Activated CD8-positive, alpha-beta memory T cell treated with anti-CD3 and anti-CD28 coated beads for 36 hours (primary cell): ENCODE results near the gene NUP160. TPM values are rescaled to one million over a fixed set of nuclear protein-coding genes. Genes with fewer than 3 reads are reported as not detected.
"Not testable (repeated sequence)": the region's sequence is repeated elsewhere in the genome, so short reads cannot be mapped to it uniquely, and the experiment has no call there.

Source experiments
- CTCF ChIA-PET: fragments of 350-600 bp; sonication (Branson Sonifier 250); formaldehyde crosslinking; loops from one replicate; lab custom pipeline; 2021; ENCODE audit warnings: antibody characterized with exemption; lab: Charles Lee
- POLR2A ChIA-PET: fragments of 350-600 bp; sonication (Branson Sonifier 250); formaldehyde crosslinking; loops from one replicate; lab custom pipeline; 2021; ENCODE audit warnings: antibody characterized with exemption; lab: Charles Lee
- total RNA-seq, 2 experiments: library from RNA; stranded (reverse); gene quantifications; one replicate each; pipeline ENCODE4 v1.2.3, GENCODE V29; 2021

The NUP160 gene
- total RNA-seq, 2 experiments from 2014 or later, result 73.4 to 77.7 TPM

DNA sequence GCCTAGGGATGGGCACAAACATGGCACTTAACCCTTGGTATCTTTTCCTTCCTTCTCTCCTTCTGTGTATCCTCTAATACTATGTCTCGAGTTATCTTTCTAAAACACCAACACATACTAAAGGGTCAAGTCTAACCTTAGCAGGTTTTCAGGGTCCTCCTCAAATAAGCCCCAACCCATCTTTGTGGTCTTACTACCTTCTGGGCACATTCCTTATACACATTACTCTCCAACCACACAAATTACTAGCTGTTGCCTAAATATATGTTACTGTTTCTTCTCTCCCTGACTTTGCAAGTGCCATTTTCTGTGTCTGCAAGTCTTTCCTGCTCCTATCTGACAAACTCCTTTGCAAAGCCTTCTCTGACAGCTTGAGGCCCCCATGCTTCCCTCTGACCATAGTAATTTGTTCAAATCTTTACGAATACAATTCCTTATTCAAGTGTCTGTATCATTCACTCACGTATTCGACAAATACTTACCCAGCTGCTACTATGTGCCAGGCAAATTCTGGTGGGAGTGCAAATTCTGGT is 15.8 kb upstream of the NUP160 start:
- ChIA-PET CTCF (interaction anchor here (0.6 to 0.8 kb wide), 2 partner anchors 9 to 11 kb away, joined by 3 read pairs; no protein-coding TSS in a partner anchor), POLR2A (no interaction called here)

- CTCF ChIA-PET, result no interaction called here
- POLR2A ChIA-PET, result no interaction called here
Measured at GRCh38 chr11:47863189-47863897, 15.2 kb upstream of the NUP160 start.

- POLR2A ChIA-PET, result interaction anchor here (0.5 to 0.7 kb wide), 2 partner anchors 14 to 648 kb away, joined by 3 to 8 read pairs; partner anchors contain the start of gene NUP160
- CTCF ChIA-PET, result interaction anchor here (0.5 kb wide), 1 partner anchor 13 kb away, joined by 3 read pairs; no protein-coding TSS in a partner anchor
Measured at GRCh38 chr11:47861728-47862127, 13.6 kb upstream of the NUP160 start.

- ChIA-PET CTCF (interaction anchor here (0.6 kb wide), 1 partner anchor 27 kb away, joined by 3 read pairs; no protein-coding TSS in a partner anchor), POLR2A (no interaction called here)
Measured at GRCh38 chr11:47860536-47860935, 12.4 kb upstream of the NUP160 start.

DNA sequence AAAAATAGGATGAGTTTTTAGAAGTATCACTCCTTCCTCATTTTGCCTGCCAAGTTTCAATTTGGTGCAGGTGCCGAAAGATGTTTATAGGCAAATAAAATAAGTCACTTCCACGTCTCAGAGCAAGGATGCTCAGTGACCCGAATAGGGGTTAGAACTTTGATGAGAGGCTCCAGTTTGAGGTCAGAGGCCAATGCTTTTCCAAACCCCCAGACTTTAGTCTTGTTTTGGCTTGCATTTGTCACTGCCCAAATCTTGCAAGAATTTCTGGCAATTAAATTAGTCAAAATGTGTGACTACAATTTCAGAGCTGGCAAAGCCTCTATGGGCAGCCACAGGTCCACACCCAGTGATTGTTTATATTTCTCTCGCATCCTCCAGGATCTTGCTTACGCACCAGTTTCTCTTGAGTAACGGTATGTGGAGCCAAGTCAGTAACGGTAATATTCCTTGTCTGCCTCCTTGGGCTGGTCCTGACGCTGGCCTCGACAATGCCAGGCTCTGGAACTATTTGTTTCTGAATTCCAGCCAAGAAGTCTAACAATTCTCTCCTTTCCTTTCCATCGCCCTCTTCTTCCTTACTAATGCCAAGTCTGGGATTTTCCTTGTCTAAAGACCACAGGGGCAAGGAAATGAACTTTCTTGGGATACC is 9.9 kb upstream of the NUP160 start:
- ChIA-PET CTCF (no interaction called here), POLR2A (no interaction called here)

DNA sequence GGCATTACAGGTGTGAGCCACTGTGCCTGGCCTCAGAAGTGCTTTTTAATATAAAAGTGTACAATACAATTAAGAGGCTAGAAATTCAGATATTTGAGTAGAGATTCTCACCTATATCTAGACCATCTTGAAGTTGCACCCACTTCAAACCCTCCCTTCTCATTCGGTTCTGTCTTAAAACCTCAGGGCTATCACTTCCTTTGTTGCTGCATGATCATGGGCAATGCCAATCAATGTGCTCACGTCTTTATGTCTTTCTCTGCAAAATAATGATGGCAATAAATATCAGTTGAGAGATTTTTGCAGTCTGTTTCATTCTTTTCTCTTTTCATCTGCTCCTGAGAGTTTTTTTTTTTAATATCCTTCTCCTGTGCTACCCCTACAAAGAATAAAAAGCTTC is 9.3 kb upstream of the NUP160 start:
- CTCF ChIA-PET, result no interaction called here
- POLR2A ChIA-PET, result no interaction called here

DNA sequence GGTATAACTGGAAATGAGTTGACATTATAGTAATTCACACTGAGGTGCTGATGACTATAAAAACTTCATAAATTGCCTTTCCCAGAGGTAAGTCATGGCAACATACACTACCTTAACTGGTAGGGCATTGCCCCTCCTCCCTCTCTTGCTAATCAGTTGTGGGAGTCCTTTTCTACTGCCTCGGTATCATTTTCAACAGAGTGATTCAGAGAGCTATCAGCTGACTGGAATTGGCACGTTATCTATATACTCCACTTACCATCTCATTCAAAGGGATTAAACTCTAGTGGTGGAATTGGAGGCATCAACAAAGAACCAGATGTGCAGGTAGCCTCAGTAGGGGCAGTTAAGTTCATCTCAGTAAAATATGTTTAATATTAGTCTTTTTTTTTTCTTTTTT is 8.0 kb upstream of the NUP160 start:
- CTCF ChIA-PET, result interaction anchor here (0.6 kb wide), 1 partner anchor 25 kb away, joined by 3 read pairs; no protein-coding TSS in a partner anchor

GRCh38 chr11:47854667-47855066 is 6.5 kb upstream of the NUP160 start:
- POLR2A ChIA-PET, result interaction anchor here (0.6 kb wide), 1 partner anchor 925 kb away, joined by 5 read pairs; no protein-coding TSS in a partner anchor
- CTCF ChIA-PET, result interaction anchor here (1.1 to 1.2 kb wide), 2 partner anchors 57 to 82 kb away, joined by 3 to 4 read pairs; no protein-coding TSS in a partner anchor

More for the DNA sequence above, 8.0 kb upstream of the NUP160 start:
- POLR2A ChIA-PET, result no interaction called here

- ChIA-PET POLR2A (no interaction called here), CTCF (interaction anchor here (1.2 kb wide), 1 partner anchor 397 kb away, joined by 4 read pairs; no protein-coding TSS in a partner anchor)
Measured at GRCh38 chr11:47852053-47852452, 3.9 kb upstream of the NUP160 start.

DNA sequence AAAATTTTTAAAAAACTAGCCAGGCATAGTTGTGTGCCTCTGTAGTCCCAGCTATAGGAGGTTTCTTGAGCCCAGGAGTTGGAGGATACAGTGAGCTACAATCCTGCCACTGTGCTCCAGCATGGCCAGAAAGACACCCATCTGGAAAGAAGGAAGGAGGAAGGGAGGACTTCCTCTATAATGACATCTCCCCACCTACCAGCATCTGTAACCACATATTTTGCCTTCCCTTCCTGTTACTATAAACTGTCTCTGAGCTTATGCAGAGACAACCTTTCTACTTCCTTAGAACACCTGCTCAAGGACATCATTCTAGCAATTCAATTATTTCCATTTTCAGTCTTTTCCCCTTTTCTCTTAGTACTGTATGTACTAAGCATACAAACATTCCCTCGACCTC is 2.2 kb upstream of the NUP160 start:
- ChIA-PET POLR2A (no interaction called here), CTCF (interaction anchor here (0.5 to 1.1 kb wide), 2 partner anchors 25 to 153 kb away, joined by 3 to 4 read pairs; no protein-coding TSS in a partner anchor)

DNA sequence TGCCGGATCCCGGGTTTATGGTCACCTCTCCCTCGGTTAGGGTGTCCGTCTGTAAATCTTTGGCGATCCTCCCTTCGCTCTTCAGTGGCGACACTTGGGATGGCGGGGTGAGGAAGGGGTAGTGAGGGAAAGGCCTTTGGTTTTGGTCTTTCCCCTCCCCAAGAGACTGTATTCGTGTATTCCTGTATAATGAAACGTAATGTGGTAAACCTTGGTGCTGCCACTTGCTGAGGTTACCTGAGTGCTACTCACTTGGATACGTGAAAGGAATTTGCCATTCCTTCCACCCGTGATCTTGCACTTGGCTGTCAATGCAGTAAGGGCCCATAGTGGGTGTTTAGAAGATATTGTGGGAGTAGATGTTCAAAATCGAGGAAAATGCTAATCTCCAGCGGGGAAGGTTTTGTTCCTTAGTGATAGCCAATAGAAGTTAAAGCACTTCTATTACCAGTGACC is 578 bp upstream of the NUP160 start:
- CTCF ChIA-PET, result interaction anchor here (1.0 kb wide), 1 partner anchor 13 kb away, joined by 3 read pairs; no protein-coding TSS in a partner anchor
- POLR2A ChIA-PET, result interaction anchor here (0.5 to 1.1 kb wide), 3 partner anchors 13 to 133 kb away, joined by 3 to 4 read pairs (median 3); no protein-coding TSS in a partner anchor

DNA sequence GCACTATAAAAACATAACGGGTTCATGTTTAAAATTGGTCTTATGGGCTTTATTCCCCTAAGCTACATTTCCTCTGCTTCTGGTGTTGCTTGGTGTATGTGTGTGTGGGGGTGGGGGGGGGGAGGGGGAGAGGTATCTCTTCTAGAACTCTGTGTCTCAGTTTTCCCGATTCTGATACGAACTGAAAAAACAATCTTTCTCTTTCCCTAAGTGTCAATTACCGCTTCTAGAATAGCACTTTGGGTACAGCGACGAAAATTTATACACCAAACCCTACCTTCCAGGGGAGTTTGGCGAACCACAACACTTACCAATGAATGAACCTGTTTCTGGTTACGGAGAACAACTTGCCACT is 636 bp downstream of the NUP160 start:
- CTCF ChIA-PET, result no interaction called here
- POLR2A ChIA-PET, result interaction anchor here (0.5 to 1.1 kb wide), 4 partner anchors 14 to 207 kb away, joined by 3 to 4 read pairs (median 3); no protein-coding TSS in a partner anchor

DNA sequence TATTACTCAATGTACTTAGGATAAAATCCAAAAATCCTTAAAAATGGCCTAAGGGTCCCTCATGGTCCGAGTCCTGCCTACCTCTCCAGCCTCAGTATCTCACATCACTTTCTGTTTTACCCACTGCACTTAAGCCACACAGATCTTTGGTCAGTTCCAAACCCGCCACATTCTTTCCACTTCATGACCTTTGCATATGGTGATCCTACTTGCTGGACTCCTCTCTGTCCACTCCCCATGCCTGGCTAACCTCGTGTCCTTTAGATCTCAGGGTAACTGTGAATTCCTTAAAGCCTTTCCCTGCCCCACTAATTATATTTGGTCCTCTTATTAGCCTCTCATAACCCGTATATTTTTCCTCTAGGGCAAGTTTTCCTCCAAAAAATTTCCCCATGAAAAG is 1.2 kb downstream of the NUP160 start:
- ChIA-PET CTCF (interaction anchor here (0.6 kb wide), 1 partner anchor 22 kb away, joined by 3 read pairs; no protein-coding TSS in a partner anchor), POLR2A (no interaction called here)

DNA sequence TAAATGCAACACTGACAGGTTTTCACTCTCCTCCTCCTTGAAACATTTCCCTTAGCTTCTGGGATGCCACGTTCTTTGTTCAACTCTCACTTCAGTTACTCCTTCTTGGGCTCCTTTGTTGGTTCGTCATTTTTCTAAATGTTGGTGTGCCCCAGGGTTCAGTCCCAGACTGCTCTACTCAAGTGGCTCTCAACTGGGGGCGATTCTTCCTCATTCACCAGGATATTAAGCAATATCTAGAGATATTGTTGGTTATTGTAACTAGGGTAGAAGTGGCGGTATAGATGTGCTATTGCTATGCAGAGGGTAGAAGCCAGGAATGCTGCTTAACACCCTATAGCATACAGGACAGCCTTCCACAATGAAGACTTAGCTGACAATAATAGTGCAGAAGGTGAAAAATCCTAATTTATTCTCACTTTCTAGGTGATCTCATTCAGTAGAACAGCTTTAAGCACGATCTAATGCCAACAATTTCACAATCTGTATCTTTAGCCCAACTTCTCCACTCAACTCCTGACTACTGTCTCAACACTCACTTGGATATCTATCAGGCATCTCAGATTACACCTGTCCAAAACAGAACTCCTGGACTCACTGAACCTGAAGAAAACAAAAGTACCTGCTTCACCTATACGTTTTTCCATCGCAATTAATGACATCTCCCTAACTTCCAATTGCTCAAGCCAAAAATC is 4.6 kb downstream of the NUP160 start:
- CTCF ChIA-PET, result no interaction called here
- POLR2A ChIA-PET, result no interaction called here

- POLR2A ChIA-PET, result no interaction called here
- CTCF ChIA-PET, result no interaction called here
Measured at GRCh38 chr11:47842749-47843148, 5.4 kb downstream of the NUP160 start.

DNA sequence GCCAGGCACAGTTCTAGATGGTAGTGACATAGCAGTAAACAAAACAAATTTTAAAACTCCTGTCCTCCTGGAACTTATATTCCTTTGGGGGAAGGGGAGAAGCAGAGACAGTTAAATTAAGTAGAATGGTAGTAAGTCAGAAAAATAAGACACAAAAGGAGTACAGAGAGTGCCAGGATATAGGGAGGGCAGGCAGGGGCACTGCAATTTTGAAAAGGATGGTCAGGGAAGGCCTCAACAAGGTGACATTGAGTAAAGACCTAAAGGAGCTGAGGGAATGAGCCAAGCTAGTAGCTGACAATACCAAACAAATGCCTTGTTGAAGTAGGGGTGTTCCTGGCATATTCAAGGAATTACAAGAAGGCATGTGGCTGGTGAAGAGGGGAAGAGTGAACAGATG is 10.2 kb downstream of the NUP160 start:
- POLR2A ChIA-PET, result no interaction called here

DNA sequence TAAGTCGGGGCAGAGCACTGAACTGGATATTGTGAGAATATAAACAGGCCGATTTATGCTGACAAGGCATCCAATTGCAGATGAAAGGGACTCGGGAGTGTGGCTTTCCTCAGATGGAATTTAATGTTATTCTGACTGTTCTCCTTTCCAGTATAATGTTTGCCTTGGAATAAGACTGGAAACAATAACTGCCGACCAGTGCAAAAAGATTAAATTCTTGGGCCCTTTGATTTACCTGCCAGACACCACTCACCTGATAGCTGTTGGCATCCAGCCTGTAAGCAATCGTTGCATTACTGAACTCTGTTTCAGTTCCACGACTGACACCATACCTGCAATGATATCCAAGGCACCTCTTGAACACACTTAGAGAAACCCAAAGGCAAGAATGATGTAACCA is 10.9 kb downstream of the NUP160 start:
- ChIA-PET POLR2A (no interaction called here), CTCF (no interaction called here)

More for the DNA sequence above, 10.2 kb downstream of the NUP160 start:
- CTCF ChIA-PET, result no interaction called here

- CTCF ChIA-PET, result not testable (repeated sequence)
- POLR2A ChIA-PET, result interaction anchor here (0.7 kb wide), 1 partner anchor 332 kb away, joined by 5 read pairs; no protein-coding TSS in a partner anchor
Measured at GRCh38 chr11:47830013-47830412, 18.1 kb downstream of the NUP160 start.

- CTCF ChIA-PET, result no interaction called here
- POLR2A ChIA-PET, result no interaction called here
Measured at GRCh38 chr11:47828284-47828683, 19.9 kb downstream of the NUP160 start.
